GM21390 (cell line): ENCODE data around the gene PGAM5.

Experiments
- ATAC-seq: cut with Tn5 transposase; IDR thresholded peaks from one replicate; pipeline ENCODE4 v1.9.1; 2021; ENCODE audit not compliant: unreplicated experiment

PGAM5 gene

DNA sequence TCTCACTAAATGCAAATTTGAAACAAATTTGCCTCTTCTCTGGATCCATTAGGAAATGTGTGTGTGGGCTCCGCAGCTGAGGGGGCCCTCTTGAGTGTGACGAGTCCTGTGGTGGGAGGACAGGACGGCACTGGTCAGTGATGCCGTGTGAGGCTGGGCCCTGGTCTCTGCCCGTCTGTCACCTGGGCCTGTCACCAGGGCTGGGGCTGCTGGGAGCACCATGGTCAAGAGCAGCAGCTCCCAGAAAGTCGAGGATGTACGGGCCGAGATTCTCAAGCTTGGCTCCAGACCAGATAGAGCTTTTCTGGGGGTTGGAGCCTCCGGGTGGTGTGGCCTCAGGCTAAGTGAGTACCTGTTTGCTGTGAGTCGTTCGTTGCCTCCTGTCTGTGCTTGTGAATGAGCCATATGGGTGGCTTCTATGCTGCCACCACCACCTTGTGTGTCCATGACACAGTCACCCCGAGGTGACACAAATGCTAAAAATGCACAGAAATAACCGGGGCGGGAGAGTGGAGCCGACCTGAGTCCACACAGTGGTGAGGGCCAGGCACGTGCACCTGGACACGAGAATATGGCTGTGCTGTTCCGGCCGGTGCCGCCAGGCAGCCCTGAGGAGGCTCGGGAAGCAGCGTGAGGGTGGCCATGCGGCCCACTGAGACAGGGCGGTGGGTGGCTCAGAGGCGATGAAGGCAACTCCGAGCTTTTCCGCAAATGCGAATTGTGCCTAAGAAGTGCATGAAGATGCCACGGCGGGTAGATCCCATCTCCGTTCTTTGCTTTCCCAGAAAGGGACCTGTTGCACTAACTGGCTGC is 8.7 kb downstream of the PGAM5 start:
- no peak for ATAC-seq

DNA sequence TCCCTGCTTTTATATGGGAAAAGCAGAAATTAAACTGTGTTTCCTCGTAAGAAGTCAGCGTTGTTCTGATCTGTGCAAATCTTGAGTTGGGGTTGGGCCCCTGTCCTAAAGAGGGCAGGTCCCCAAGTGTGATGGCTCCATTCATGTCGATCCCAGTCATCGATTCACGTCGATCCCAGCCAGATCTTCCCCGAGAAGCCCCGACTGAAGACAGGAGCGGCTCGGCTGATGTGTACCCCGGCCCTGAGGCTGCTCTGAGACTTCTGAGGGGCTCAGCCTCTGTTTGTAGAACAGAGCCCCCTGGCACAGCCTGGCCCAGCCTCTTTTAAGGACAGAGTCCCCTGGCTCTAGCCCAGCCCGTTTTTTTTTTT is 9.3 kb downstream of the PGAM5 start:
- no peak for ATAC-seq

GRCh38 chr12:132720606-132721345 is 10.1 kb downstream of the PGAM5 start:
- no peak for ATAC-seq

DNA sequence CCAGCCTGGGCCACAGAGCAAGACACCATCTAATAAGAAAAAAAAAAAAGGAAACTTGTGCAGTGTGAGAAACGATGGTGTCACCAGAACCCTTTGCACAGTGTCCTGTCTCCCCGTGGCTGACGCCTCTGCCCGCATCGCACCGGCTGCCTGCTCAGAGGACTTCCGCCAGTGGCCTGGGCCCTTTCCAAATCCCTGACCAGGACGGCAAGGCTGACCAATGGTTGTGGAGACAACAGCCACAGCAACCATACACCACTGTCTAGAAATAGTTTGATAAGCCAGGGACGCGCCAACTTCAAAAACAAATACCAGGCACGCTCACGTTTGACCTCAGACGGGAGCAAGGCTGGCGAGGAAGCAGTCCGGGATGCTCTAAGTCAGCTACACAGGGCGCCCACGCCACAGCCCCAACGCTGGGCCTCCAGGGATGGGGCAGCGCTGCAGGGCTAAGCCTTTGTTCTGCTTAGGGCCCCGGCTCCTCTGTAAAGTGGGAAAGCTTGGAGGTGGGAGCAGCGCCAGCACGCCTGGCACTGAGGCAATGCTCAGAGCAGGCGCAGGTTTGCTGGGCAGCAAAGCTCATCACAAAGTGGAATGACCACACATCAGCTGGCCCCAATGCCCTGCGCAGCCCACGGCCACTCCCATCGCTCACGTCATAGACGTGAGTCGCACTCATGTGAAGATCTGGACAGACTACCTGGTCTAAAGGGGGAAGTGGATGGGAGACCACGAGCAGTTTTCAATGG is 12.5 kb downstream of the PGAM5 start:
- ATAC-seq: no peak

- no peak for ATAC-seq
These were observed 13.1 kb downstream of the PGAM5 start for GRCh38 chr12:132723764-132724140.

- no peak for ATAC-seq
These were observed 14.0 kb downstream of the PGAM5 start for GRCh38 chr12:132724506-132725241.

- ATAC-seq: no peak
These were observed 15.7 kb downstream of the PGAM5 start for GRCh38 chr12:132726386-132726785.

- ATAC-seq: no peak
These were observed 16.6 kb downstream of the PGAM5 start for GRCh38 chr12:132727091-132727794.

DNA sequence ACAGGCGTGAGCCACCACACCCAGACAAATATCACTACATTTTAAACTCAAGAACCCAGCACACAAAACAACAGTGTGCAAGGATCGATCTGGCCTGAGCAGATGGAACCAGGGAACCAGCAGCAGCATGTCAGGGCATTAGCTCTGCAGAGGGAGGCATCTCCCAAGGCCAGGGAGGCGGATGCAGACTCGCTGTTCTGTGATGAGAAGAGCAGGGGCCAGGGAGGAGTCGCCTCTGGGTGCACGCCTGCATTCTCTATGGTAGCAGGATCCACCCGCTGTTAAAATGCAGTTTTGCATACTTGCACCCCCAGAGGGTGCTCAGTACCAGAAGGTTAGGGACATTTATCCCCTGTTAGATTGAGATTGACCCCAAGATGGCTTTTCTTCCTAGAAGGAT is 17.9 kb downstream of the PGAM5 start:
- ATAC-seq: no peak

GRCh38 chr12:132729541-132730320 is 19.1 kb downstream of the PGAM5 start:
- no peak for ATAC-seq

GRCh38 chr12:132730353-132730752 is 19.7 kb downstream of the PGAM5 start:
- ATAC-seq: no peak

DNA sequence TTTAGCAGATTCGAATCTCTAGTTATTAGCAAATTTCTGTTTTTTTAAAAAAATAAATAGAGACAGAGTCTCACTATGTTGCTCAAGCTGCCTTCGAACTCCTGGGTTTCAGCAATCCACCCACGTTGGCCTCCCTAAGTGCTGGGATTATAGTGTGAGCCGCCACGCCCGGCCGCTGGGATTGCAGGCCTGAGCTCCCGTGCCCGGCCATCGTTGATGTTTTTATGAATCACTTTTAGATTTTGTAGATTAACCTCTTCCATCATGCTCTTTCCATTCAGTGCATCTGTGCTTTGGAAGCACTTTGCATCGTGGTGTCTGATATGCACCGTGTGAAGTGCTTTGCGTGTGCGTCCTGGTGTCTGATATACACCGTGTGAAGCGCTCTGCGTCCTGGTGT is 20.9 kb downstream of the PGAM5 start:
- no peak for ATAC-seq

DNA sequence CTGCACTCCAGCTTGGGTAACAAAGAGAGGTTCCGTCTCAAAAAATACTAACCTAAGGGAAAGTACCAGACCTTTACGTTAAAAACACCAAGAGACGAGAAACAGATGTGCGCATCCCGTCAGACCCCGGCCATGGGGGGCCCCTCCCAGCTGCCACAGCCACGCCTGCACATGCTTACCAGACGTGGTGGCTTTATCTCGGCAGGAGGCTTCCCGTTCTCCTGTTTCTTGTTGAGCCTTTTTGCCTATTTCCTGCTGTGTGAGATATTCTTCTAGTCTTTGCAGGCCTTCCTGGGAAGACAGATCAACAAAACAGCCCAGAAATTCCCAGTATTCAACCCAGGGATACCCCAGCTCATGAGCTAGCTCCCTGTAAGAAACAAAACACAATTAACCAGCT is 23.6 kb downstream of the PGAM5 start:
- no peak for ATAC-seq

DNA sequence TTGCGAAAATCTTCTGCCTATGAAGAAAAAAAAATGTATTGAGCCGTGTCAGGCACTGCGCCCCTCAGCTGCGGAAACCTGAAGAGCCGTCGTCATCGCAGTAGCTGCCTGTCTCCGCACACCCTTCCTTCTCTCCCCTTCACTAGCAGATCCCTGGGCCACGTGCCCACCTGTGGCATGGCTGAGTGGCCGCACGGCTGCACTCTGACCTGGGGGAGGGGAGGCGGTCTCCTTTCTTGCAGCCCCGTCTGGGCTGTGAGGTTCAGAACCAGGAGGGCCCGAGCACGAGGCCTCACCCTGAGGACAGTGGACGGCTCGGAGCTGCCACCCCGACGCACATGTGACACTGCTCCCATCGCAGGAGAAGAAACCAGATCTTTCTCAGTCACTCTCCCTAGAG is 24.9 kb downstream of the PGAM5 start:
- ATAC-seq: no peak

GRCh38 chr12:132736378-132736777 is 25.7 kb downstream of the PGAM5 start:
- no peak for ATAC-seq

GRCh38 chr12:132736913-132737312 is 26.3 kb downstream of the PGAM5 start:
- ATAC-seq: no peak

DNA sequence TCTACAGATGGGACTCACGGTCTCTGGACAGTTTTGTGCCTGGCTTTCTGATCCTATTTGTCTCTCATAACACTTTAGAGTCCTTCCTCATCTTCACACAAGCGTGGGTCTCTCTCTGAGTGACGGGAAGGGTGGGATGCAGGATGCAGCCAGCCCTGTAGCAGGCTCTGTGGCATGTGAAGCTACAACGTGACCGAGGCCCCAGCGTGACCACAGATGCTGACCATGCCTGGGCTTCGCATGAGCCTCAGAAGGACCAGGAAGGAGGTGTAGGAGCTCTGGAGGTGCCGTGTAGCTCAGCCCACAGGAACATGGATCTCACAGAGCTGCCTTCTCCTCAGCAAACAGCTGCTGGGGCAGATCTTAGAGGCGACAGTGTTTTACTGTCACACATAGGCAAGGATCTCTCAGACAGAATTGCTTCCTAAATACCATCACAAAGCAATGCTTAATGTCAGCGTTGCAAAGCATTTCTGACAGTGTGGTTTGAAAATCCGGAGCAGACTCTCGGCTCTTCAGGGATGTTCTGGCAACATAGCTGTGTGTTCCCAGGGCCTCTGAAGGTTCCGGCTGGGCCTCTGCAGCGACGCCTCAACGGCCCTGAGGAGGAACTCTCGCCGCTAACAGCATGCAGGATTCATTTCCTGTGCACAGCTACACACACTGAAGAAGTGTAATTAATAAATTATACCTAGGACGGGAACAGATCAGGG is 29.1 kb downstream of the PGAM5 start:
- ATAC-seq: no peak

GRCh38 chr12:132740313-132740646 is 29.6 kb downstream of the PGAM5 start:
- no peak for ATAC-seq

DNA sequence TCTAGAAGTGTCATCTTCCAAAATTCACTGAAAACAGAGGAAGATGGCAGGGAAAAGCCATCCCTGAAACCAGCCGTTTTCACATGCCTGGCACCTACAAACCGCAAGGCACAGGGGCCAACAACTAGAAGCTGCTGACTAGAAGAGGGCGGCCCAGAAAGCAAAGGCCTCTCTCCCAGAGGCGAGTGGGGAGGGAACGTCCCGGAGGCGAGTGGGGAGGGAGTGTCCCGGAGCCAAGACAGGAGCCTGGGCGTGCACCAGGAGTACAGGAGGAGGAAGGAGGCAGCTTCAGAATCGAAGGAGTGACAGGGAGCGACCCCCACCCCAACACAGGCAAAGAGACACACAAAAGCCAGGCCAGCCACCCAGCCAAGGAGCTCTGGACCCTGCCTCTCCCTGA is 30.0 kb downstream of the PGAM5 start:
- no peak for ATAC-seq
